CD4-positive, alpha-beta T cell treated with Interleukin-6 for 4 hours (primary cell): ENCODE data around the gene CAND2.
"Not testable (repeated sequence)": the region's sequence is repeated elsewhere in the genome, so short reads cannot be mapped to it uniquely, and the experiment has no call there.

Experiments
- DNase-seq: peaks from one replicate; pipeline ENCODE4 v3.0.0-alpha.2; 2020; ENCODE audit warnings: mixed read lengths

The CAND2 gene

DNA sequence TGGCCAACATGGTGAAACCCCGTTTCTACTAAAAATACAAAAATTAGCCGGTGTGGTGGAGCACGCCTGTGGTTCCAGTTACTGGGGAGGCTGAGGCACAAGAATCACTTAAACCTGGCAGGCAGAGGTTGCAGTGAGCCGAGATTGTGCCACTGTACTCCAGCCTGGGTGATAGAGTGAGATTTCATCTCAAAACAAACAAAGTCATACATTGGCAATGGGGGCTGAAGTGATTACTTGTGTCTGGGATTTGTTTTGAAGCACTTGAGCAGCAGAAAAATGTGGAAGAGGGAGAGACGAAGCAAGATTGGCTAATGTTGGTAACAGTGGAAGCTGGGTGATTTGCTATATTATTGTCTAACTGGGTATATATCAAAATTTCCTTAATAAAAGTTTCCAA is 24.0 kb upstream of the CAND2 start:
- no peak for DNase-seq

- no peak for DNase-seq
Observed at GRCh38 chr3:12773030-12773709, 23.3 kb upstream of the CAND2 start.

- DNase-seq, result no peak
Observed at GRCh38 chr3:12773710-12774086, 22.8 kb upstream of the CAND2 start.

- no peak for DNase-seq
Observed at GRCh38 chr3:12774619-12775018, 21.9 kb upstream of the CAND2 start.

DNA sequence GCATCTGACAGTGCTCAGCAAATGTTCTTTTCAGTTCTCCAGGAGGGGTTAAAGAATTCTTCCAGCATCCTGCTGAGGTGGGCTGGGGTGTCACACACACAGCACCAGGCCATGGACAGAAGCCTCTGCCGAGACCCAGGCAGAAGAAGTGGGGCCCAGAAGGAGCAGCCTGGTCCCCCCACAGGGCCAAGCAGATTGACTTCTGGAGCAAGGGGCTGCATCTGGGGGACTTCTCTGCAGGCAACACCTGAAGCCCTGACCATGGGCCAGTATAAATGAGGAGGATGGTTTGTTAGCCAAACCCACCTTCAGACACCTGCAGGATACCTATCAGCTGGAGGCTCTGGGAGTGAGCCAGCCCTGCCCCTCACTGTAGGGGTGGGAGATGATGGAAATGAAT is 21.3 kb upstream of the CAND2 start:
- DNase-seq, result no peak

DNA sequence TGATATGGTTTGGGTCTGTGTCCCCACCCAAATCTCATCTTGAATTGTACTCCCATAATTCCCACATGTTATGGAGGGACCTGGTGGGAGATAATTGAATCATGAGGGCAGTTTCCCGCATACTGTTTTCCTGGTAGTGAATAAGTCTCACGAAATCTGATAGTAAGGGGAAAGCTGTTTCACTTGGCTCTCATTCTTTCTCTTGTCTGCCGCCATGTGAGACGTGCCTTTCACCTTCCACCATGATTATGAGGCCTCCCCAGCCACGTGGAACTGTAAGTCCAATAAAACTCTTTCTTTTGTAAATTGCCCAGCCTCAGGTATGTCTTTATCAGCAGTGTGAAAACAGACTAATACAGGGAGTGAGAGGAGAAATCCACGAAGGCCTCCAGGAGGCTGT is 20.5 kb upstream of the CAND2 start:
- DNase-seq, result not testable (repeated sequence)

- no peak for DNase-seq
Observed at GRCh38 chr3:12777171-12777570, 19.3 kb upstream of the CAND2 start.

DNA sequence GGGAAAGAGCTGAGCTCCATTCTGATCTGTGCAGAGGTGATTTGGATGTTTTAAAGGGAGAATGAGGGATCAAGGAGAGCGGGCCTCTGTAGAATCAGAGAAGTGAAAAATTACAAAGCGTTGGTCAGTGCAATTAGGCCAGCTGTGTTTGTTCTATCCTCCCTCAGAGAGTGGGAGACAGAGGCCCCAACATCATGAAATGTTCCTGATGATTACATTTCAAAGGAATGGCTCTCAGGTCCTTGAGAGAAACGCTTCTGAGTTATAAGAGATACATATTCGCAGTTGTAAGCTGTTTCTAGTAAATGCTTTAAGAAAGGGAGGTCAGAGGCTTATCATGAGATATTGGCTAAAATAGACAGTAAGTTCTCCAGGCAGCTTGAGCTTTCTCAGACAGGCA is 15.7 kb upstream of the CAND2 start:
- no peak for DNase-seq

DNA sequence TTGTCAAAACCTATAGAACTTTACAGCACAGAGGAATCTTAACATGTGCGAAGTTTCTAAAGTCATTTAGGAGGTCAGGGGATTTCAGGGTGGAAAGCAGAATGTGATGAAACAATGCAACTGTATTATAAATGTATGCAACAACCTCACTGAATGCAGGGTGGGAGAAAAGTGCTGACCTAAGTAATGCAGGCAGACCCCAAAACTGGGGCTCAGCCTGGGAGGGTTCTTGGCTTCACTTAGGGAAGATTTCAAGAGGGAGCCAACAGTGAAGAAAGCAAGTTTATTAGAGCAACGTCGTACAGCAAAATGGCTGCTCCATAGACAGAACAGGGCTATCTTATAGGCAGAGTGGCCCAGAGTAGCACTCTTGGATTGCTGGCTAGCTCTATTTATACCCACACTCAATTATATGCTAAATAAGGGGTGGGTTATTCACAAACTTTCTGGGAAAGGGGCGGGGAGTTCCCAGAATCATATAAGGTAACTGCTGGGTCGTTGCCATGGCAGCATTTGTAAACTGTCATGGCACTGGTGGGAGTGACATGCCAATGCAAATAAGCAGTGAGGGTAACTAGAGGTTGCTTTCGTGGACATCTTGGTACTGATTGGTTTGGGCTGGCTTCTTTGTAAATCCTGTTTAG is 14.2 kb upstream of the CAND2 start:
- no peak for DNase-seq

DNA sequence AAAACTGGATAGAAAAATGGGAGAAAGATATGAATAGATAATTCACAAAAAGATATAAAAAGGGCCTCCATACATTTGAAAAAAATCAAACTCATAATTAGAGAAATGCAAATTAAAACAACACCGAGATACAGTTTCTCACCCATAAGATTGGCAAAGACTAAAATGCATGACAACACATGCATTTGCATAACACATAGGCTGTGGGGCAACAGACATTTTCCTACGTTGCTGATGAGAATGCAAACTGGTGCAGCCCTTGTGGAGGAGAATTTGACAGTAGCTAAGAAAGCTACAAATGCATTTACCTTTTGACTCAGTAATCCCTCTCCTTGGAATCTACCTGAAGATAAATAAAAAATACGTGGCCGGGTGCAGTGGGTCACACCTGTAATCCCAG is 11.4 kb upstream of the CAND2 start:
- DNase-seq, result no peak

GRCh38 chr3:12787346-12787745 is 9.1 kb upstream of the CAND2 start:
- DNase-seq, result peak; percentile 65

DNA sequence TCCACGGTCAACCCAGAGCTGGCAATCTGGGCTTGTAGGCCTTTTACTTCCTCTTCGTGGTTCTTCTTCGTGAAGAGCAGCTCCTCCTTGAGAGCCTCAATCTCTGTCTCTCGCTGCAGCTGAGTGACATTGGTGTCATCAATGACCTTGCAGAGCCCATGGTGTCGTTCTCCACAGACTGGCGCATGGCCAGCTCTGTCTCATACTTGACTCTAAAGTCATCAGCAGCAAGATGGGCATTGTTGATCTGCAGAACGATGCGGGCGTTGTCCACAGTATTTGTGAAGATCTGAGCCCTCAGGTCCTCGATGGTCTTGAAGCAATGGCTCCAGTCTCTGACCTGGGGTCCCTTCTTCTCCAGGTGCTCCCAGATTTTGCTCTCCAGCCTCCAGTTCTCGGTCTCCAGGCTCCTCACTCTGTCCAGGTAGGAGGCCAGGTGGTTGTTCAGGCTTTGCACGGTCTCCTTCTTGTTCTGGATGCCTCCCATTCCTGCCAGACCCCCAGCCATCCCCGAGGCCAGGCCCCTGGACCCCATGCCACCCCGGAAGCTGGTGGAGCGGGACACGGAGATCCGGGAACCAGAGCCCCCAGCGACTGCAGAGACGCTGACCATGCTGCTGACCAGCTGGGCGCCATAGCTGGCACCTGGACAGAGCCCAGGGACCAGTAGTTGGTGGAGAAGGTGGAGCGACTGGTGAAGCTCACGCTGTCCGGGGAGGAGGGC is 8.4 kb upstream of the CAND2 start:
- not testable (repeated sequence) for DNase-seq

GRCh38 chr3:12791430-12791829 is 5.0 kb upstream of the CAND2 start:
- no peak for DNase-seq

DNA sequence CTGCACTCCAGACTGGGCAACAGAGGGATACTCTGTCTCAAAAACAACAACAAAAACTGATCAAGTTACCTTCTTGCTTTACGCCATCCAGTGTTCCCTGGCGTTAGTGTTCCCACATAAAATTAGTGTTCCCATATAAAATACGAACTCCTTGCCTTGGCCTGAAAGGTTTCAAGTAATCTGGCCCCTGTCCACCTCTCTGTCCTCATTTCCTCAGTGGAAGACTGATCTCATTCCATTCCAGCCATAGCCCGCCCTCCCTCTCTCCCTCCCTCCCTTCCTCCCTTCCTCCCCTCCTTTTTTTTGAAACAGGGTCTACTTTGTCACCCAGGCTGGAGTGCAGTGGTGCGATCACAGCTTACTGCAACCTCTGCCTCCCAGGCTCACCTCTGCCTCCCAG is 2.8 kb upstream of the CAND2 start:
- DNase-seq, result no peak

GRCh38 chr3:12797124-12797891 is 828 bp downstream of the CAND2 start:
- no peak for DNase-seq

- DNase-seq, result no peak
Observed at GRCh38 chr3:12797892-12798558, 1.5 kb downstream of the CAND2 start.

DNA sequence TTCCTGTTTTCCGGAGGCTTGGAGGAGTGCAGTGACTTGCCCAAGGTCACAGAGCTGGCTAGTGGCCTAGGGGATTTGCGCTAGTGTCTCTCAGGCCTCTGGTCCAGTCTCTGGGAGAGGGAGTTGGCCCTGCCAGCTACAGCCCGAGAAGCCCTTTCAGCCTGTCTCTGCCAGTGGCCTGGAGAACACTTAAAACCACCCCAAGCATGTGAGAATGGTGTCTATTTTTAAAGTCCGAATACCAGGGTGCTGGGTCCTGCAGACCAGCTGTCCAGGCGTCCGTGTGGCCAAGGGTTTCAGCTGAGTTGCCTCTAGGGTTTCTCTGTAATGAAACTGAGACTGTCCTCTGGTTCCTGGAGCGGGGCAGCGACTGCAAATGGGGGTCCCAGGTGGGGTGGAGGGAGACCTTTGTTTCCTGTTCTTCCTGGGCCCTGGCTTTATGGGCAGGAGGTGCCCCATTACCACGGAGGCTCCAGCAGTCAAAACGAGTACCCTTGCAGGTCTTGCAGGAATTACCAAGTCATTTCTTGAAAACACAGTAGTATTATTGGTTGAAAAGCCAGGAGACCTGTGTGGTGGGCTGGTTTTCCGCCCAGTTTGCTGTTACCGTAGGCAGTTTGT is 2.2 kb downstream of the CAND2 start:
- no peak for DNase-seq

GRCh38 chr3:12799525-12800440 is 3.3 kb downstream of the CAND2 start:
- DNase-seq, result no peak

GRCh38 chr3:12803371-12803770 is 6.9 kb downstream of the CAND2 start:
- DNase-seq, result no peak

- no peak for DNase-seq
Observed at GRCh38 chr3:12807066-12807465, 10.6 kb downstream of the CAND2 start.
